HL-60/S4 (cell line): ENCODE results near the gene XPA.

Source experiments
- in situ Hi-C: fragments of 300-500 bp; cut with MboI; formaldehyde crosslinking; loops from 2 replicates; pipeline ENCODE4 v1.14.3; 2022; ENCODE audit warnings: low sequenced_read_pairs

XPA gene

GRCh38 chr9:97660847-97661246, 36.3 kb downstream of the XPA start:
- in situ Hi-C loops = no loop called here

DNA sequence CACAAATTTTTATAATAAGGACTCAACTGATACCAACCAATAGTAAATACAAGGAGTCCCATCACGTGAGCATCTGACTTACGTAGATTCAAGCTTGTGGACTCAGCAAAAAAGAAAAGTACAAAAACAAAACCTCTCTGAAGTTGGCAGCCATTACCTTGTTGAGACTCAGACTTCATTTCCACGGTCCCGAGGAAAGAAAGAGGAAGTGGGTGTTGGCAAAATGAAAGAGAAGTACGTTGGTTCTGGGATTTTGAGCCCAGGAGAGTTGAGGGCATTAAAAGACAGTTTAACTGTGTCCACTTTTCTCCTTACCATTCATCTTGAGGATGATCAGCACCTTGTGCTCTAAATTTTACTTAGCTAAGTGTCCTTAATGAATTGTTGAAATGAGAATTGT, 36.8 kb downstream of the XPA start:
- in situ Hi-C loops = no loop called here

- in situ Hi-C loops = no loop called here
These were observed 37.4 kb downstream of the XPA start for GRCh38 chr9:97659771-97660170.

DNA sequence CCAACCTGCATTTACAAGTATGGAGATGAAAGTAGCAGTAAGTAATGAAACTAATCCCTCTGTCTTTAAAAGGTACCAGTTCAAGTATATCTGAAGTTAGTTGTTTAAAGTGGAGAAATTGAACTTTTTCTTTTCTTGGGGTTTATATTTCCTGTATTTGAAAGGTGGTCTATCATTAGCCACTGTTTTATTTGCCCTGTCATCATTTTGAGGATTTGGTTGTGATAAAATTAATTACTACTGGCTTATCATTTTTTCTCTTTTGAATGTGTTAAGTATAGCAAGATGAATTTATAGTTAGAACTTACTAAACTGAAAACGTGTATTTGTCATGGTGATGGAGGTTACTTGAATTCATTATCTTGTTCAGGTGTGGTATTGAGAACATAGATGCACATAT, 38.4 kb downstream of the XPA start:
- in situ Hi-C loops = no loop called here

DNA sequence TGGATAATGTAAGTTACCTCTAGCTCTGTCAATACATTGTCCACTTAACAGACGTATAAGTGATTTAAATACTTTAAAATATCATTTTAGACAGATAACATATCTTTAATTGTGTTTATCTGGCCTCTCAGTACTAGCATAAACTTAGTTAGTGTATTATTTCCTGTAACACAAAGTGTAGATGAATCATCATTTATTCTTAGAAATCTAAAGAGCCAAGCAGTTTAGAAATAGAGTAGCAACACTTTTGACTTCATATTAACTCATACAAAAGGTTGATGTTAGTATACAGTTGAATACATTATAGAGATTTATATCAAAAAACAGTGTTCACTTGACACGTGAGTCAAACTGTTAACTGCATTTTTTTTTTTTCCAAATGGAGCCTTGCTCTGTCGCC, 45.5 kb downstream of the XPA start:
- in situ Hi-C loops = no loop called here

DNA sequence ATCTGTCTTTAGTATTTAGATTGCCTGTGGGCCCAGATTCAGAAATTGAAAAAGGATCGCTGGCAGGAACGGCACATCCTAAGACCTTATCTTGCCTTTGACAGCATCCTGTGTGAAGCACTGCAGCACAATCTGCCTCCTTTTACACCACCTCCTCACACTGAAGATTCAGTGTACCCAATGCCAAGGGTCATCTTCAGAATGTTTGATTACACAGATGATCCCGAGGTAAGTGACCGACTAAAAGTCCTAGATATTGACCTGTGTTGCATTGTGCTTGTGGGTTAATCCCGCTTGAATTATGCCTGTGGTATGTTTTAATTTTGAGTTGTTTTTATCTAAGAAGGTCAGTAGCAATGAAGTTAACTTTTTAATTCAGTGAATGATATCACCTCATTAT, 49.1 kb downstream of the XPA start:
- in situ Hi-C loops = no loop called here

DNA sequence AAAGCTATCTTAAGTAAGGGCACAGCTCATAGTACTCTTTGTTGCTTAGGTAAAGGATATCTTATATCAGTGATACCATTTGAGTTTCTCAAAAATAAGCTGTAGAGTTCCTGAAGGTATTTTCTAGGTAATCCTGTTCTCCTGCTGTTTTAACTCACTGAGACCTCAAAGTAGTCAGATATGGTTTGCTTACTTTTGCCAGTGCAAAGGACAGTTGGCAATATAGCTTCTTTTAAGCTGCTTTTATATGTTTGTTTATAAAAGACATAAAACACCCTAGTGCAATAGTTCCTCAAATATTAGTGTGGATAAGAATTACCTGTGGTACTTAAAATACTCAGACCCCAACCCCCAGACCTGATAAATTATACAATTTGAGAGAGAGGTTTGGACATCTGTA, 51.4 kb downstream of the XPA start:
- in situ Hi-C loops = no loop called here

DNA sequence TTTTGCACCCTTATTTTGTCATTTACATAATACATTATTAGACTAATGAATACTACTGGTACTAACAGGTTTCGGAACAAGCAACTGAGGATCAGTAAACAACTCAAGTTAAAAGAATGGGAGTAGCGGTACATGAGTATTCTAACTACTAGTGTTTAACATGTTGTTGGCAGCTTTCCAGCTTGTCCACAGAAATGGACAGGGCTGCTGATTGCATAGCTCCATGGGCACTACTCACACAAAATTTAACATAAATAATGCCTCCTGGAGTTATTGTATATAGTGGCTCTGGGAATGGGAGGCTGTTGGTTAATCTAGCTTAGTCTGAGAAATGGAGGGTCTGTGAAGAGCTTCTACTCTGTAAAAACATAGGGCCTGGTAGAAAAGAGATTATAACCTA, 56.8 kb downstream of the XPA start:
- in situ Hi-C loops = no loop called here

- in situ Hi-C loops = no loop called here
These were observed 58.5 kb downstream of the XPA start for GRCh38 chr9:97638666-97639065.

- in situ Hi-C loops = no loop called here
These were observed 60.2 kb downstream of the XPA start for GRCh38 chr9:97636903-97637302.

- in situ Hi-C loops = no loop called here
These were observed 62.1 kb downstream of the XPA start for GRCh38 chr9:97635026-97635425.

DNA sequence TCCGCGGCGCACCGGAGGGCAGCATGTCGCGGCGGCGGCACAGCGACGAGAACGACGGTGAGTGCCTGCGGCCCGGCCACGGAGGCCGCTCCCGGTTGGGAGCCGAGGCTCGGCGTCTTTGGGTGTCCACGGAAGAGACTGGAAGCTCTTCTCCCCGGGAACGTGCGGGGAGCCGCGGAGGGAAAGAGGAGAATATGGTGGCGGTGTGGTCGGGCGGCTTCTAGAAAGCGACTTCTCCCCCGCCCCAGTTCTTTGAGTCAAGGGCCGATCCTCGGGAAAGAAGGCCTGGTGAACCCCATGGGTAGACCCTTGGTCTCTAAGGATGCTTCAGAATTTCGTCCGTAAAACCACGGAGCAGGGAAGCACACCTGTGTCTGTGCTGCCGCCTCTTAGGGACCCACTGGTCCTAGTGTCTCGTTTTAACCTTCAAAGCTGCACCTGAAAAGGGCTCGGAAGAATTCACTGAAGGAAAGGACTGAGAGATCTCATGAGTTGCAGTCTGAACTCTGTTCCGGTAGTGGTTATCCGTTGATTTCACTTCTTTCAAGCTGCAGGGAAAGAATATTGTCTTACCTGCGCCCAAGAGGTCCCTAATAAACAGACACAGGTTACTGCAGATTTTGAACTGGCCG, 63.2 kb downstream of the XPA start:
- in situ Hi-C loops = no loop called here

GRCh38 chr9:97632985-97633858, 63.9 kb downstream of the XPA start, which contains the start of the genes NCBP1 and TSTD2:
TSS of gene NCBP1 (plus strand) at chr9:97633821. CDS start at chr9:97633882, 61 bp downstream.
TSS of gene TSTD2 (minus strand) at chr9:97633368. CDS start at chr9:97627562, 5,806 bp downstream.
- in situ Hi-C loops = no loop called here

GRCh38 chr9:97632248-97632984, 64.7 kb downstream of the XPA start:
- in situ Hi-C loops = no loop called here

DNA sequence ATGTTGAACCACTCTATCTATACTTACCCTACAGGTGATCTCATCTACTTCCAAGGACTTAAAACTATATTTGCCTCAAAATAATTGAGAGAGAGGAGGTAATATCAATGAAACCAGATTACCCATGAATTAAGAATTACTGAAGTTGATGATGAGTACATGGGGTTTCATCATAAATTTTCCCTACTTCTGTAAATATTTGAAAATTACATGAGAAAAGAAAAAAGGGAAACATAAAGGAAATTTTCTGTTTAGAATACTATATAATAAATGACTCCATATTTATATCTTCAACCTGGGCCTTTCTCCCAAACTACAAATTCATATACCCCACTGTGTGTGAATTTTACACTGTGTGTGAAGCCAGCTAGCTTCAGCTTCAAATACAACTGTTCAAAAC, 66.5 kb downstream of the XPA start:
- in situ Hi-C loops = no loop called here

GRCh38 chr9:97629156-97629555, 68.0 kb downstream of the XPA start:
- in situ Hi-C loops = no loop called here

DNA sequence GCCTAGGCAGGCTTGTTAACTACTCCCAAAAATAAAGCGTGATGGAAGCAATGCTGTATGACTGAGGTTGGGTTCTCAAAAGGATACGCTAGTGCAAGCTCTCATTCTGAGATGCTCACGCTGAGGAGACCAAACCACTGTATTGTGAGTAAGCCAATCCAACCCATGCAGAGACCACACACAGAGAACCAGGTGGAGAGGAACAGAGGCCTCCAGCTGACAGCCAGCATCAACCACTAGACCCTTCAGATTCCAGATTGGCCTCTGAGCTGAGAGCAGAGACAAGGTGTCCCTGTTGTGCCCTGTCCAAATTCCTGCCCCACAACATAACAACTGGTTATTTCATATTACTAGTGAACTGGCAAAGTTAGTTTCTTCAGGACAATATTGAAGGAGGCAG, 68.5 kb downstream of the XPA start:
- in situ Hi-C loops = no loop called here

- in situ Hi-C loops = no loop called here
These were observed 69.5 kb downstream of the XPA start for GRCh38 chr9:97627624-97628023.

GRCh38 chr9:97625620-97626019, 71.5 kb downstream of the XPA start:
- in situ Hi-C loops = no loop called here
